ENCODE data around the gene EPB41L2. TPM values are rescaled to one million over a fixed set of nuclear protein-coding genes. Genes with fewer than 3 reads are reported as not detected.

EPB41L2 gene
- total RNA-seq, 6 experiments from 2014 or later, result 15.3 to 38.5 (median 24.6) TPM

DNA sequence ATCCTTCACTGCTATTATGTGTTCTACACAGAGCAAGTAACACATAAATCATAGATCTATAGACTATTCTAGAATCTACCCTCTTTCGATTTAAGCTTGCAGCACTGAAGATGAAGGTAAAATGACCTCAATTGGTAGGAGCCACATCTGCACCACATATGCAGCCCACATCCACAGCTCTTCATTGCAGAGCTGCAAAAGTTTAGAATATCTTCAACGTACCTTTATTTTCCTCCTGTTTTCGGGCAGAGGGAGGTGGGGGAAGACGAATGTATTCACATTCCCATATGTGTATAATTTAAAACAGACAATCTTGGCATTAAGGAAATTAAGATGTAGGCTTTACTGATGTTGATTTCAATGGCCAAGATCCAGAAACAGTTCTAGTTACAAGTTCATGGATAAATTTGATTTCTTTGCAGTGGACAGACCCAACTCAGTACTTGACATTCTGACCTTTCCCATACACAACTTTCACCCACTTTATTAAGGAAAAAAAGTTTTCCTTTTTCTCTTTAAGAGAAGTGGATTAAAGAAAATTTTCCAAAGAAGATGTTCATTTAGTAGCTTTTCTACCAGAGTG is 14.0 kb downstream of the EPB41L2 start:
- no peak overlapping the region for H3K27ac ChIP-seq
- intact Hi-C loops (cut with DNase I), result no loop called here
- H3K27me3 ChIP-seq, result no peaks in the 10 kb centered on the region
- no peak for TF ChIP-seq POLR2A (IDR thresholded peaks at IDR 0.05)
- TF ChIP-seq, protein P1, sequence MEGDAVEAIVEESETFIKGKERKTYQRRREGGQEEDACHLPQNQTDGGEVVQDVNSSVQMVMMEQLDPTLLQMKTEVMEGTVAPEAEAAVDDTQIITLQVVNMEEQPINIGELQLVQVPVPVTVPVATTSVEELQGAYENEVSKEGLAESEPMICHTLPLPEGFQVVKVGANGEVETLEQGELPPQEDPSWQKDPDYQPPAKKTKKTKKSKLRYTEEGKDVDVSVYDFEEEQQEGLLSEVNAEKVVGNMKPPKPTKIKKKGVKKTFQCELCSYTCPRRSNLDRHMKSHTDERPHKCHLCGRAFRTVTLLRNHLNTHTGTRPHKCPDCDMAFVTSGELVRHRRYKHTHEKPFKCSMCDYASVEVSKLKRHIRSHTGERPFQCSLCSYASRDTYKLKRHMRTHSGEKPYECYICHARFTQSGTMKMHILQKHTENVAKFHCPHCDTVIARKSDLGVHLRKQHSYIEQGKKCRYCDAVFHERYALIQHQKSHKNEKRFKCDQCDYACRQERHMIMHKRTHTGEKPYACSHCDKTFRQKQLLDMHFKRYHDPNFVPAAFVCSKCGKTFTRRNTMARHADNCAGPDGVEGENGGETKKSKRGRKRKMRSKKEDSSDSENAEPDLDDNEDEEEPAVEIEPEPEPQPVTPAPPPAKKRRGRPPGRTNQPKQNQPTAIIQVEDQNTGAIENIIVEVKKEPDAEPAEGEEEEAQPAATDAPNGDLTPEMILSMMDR (IDR thresholded peaks at IDR 0.05), result no peak
- H3K4me1 ChIP-seq, result no peaks in the 10 kb centered on the region
- no peak for DNase-seq
- no peak for ATAC-seq
- no peaks in the 10 kb centered on the region for H3K36me3 ChIP-seq
- H3K4me3 ChIP-seq, result no peak overlapping the region
- 87% methylated on average over 3 of the region's 4 CpGs for WGBS (ENCODE audit: insufficient coverage, low coverage, low lambda C conversion rate, missing lambda C conversion rate)
- H3K9me3 ChIP-seq, result peaks cover 0 to 5% (median 0%) of the 10 kb centered on the region in 4 donors

DNA sequence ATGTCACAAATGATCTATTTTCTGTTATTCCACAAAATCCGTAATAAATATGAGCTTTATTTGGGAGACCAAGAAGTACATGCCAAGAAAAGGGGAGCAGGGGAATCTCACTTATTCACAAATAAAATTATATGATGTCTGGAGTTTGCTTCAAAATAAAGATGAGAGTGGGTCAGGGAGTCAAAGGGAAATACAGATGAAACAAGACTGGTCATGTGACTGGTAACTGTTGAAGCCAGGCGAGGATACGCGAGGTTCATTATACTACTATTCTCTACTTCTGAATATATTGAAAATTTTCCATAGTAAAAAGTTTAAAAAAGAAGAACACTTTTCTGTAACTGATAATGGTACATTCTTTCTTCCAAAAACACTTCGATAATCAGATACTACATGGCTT is 14.6 kb downstream of the EPB41L2 start:
- ATAC-seq, result no peak
- H3K4me1 ChIP-seq, result no peaks in the 10 kb centered on the region
- no peak for DNase-seq
- 89% methylated on average over 5 of the region's 5 CpGs for WGBS (ENCODE audit: insufficient coverage, low coverage, low lambda C conversion rate, missing lambda C conversion rate)
- intact Hi-C loops (cut with DNase I), result no loop called here
- no peak for TF ChIP-seq POLR2A (IDR thresholded peaks at IDR 0.05)
- TF ChIP-seq, protein P1 (IDR thresholded peaks at IDR 0.05), result no peak
- no peak overlapping the region for H3K4me3 ChIP-seq
- no peaks in the 10 kb centered on the region for H3K36me3 ChIP-seq
- H3K27ac ChIP-seq, result no peak overlapping the region
- no peaks in the 10 kb centered on the region for H3K27me3 ChIP-seq
- H3K9me3 ChIP-seq, result no peaks in the 10 kb centered on the region

DNA sequence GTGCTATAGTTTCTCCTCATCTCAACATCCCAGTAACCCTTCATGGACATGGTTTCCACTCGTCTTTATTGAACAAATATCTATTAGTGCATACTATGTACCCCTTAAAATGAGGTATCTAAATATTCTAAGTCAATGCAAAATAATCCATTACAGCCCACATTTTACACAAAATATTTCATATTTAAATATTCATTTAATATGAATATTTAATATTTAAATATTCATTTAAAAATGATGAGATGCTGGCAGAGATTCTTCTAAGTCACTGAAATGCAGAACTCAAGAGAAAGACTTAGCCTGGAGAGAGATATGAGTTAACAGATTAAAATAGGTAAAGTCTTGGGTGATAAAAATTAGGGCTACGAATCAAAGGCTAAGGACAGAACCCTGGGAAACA is 17.9 kb downstream of the EPB41L2 start:
- Histone ChIP-seq H3K4me3 (no peak overlapping the region), H3K36me3 (no peaks in the 10 kb centered on the region), H3K4me1 (no peaks in the 10 kb centered on the region), H3K9me3 (no peaks in the 10 kb centered on the region), H3K27me3 (no peaks in the 10 kb centered on the region), H3K27ac (no peak overlapping the region)
- WGBS (ENCODE audit: insufficient coverage, low coverage, low lambda C conversion rate, missing lambda C conversion rate), result 83% methylated on average over 2 of the region's 2 CpGs
- TF ChIP-seq POLR2A (IDR thresholded peaks at IDR 0.05), result no peak
- TF ChIP-seq, protein P1 (IDR thresholded peaks at IDR 0.05), result no peak
- DNase-seq, result no peak
- intact Hi-C loops (cut with DNase I), result no loop called here
- no peak for ATAC-seq

DNA sequence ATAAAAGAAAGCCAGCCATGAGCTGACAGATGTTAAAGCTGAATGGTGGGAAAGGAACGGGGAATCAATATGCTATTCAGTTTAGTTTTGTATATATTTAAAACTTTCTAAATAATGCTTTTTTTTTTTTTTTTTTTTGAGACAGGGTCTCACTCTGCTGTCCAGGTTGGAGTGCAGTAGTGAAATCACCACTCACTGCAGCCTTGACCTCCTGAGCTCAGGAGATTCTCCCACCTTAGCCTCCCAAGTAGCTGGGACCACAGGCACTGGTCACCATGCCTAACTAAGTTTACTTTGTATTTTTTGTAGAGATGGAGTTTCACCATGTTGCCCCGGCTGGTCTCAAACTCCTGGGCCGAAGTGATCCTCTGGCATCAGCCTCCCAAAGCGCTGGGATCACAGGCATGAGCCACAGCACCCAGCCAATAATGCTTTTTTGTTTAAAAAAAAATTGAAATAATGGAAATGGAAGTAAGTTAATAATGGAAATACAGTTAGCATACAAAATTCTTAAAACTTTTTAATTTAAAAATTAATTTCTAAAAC is 19.1 kb downstream of the EPB41L2 start:
- no peak overlapping the region for H3K27ac ChIP-seq
- DNase-seq, result no peak
- peaks cover 0 to 2% (median 0%) of the 10 kb centered on the region in 4 donors for H3K4me1 ChIP-seq
- no peaks in the 10 kb centered on the region for H3K27me3 ChIP-seq
- no peak for TF ChIP-seq POLR2A (IDR thresholded peaks at IDR 0.05)
- TF ChIP-seq, protein P1 (IDR thresholded peaks at IDR 0.05), result no peak
- no peaks in the 10 kb centered on the region for H3K9me3 ChIP-seq
- no peak for ATAC-seq
- H3K36me3 ChIP-seq, result no peaks in the 10 kb centered on the region
- no peak overlapping the region for H3K4me3 ChIP-seq
- 79% methylated on average over 4 of the region's 4 CpGs for WGBS (ENCODE audit: insufficient coverage, low coverage, low lambda C conversion rate, missing lambda C conversion rate)
- intact Hi-C loops (cut with DNase I), result no loop called here
